ENCODE measurements around the gene SELENOH.

DNA sequence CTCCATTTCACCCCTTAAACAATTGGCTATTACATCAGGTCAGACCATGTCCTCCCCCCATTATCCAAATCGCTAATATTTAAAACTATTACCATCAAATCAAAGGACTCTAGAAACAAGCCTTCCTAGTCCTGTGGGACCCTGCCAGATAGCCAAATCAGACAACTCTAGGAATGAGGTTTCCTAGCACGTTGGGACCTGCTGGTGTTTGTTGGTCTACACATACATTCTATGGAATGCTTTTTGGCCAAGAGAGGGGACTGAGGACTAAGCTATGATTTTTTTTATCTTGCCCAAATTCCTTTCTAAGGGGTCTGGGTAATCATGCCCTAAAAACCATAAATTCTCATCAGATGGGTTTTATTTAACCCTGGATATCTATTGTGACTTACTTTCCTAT is 14.1 kb upstream of the SELENOH start:
- TF ChIP-seq POLR2AphosphoS5 (IDR thresholded peaks at IDR 0.05), result no peak
- TF ChIP-seq EP300 (IDR thresholded peaks at IDR 0.05; ENCODE audit: low read depth), result no peak
- TF ChIP-seq POLR2A (IDR thresholded peaks at IDR 0.05), result no peak
- TF ChIP-seq, protein P1, sequence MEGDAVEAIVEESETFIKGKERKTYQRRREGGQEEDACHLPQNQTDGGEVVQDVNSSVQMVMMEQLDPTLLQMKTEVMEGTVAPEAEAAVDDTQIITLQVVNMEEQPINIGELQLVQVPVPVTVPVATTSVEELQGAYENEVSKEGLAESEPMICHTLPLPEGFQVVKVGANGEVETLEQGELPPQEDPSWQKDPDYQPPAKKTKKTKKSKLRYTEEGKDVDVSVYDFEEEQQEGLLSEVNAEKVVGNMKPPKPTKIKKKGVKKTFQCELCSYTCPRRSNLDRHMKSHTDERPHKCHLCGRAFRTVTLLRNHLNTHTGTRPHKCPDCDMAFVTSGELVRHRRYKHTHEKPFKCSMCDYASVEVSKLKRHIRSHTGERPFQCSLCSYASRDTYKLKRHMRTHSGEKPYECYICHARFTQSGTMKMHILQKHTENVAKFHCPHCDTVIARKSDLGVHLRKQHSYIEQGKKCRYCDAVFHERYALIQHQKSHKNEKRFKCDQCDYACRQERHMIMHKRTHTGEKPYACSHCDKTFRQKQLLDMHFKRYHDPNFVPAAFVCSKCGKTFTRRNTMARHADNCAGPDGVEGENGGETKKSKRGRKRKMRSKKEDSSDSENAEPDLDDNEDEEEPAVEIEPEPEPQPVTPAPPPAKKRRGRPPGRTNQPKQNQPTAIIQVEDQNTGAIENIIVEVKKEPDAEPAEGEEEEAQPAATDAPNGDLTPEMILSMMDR (IDR thresholded peaks at IDR 0.05), result no peak
